ENCODE measurements around the gene PELO. TPM values are rescaled to one million over a fixed set of nuclear protein-coding genes. Genes with fewer than 3 reads are reported as not detected.
"Not testable (repeated sequence)": the region's sequence is repeated elsewhere in the genome, so short reads cannot be mapped to it uniquely, and the experiment has no call there.

The PELO gene, protein sequence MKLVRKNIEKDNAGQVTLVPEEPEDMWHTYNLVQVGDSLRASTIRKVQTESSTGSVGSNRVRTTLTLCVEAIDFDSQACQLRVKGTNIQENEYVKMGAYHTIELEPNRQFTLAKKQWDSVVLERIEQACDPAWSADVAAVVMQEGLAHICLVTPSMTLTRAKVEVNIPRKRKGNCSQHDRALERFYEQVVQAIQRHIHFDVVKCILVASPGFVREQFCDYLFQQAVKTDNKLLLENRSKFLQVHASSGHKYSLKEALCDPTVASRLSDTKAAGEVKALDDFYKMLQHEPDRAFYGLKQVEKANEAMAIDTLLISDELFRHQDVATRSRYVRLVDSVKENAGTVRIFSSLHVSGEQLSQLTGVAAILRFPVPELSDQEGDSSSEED
- 10 to 100 TPM; 30.5 to 31.0 (median 30.7) TPM for polyA plus RNA-seq (ENCODE audit: insufficient read length in 3 of 3)

- DNase-seq (ENCODE audit: low read depth in 3 of 3, low spot score in 2 of 3) = peak in 1 of 3 donors; percentile 59
These were observed at the start of gene PELO, which contains the start of gene ITGA1 for GRCh38 chr5:52787600-52788504. Gene PELO (plus strand): TSS chr5:52787916. CDS start chr5:52800395, 12,479 bp downstream. Gene ITGA1 (plus strand): TSS chr5:52787916. CDS start chr5:52788354, 438 bp downstream.

DNA sequence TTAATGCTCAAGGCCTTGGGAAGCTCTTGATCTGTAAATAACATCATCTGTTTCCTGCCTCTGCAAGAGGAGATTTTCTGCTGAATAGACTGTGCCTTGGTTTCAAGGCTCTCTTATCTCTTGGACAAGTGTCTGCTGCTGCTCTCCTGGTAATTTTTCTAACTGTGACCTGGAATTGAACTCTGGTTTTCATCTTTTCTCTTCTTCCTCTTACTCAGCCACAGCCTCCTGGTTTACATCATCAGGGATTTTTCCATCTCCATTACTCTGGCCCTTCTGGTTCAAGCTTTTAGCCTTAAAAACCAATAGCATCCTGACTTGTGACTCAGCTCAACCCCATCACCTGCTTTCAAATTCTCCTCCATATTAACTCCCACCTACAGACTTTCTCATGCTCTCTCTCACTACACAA is 49.6 kb upstream of the PELO start:
- DNase-seq (ENCODE audit: low read depth in 3 of 3, low spot score in 2 of 3) = no peak

DNA sequence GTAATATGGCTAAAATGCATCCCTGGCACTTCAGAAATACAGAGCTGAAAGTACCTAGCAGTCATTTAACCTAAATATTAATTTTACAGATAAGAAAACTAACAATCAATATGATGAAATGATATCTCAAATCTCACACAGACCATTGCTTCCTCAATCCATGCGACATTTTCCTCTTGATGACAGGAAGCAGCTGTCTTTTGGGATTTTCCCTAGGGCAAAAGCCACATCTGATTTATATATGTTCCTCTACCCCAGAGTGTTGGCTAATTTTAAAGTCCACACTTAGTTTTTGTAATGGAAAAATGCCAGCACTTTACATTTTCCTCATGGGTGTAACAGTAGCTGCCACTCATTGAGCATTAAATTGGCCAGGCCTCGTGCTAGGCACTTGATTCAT is 47.7 kb upstream of the PELO start:
- no peak for DNase-seq (ENCODE audit: low read depth in 3 of 3, low spot score in 2 of 3)

- no peak for DNase-seq (ENCODE audit: low read depth in 3 of 3, low spot score in 2 of 3)
These were observed 44.7 kb upstream of the PELO start for GRCh38 chr5:52743012-52743411.

GRCh38 chr5:52743529-52743928 is 44.2 kb upstream of the PELO start:
- no peak for DNase-seq (ENCODE audit: low read depth in 3 of 3, low spot score in 2 of 3)

DNA sequence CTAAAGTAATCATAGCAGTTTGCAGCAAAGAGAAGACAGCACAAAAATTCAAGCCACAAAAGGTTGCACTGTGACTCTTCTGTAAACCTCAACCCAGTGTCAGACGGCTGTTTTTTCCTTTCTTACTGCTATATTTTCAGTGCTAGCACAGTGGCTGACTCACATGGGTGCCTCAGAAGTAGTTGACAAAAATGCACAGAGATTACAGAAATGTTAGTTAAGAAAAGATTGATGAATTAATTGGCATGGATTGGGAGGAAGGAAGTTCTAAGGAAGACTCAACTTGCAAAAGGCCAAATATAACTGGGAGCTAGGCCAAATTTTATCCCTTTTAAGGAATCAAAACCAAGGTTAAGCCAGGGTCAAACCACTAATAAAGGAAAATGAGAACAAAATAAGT is 43.7 kb upstream of the PELO start:
- DNase-seq (ENCODE audit: low read depth in 3 of 3, low spot score in 2 of 3) = no peak

GRCh38 chr5:52744867-52745458 is 42.8 kb upstream of the PELO start:
- not testable (repeated sequence) for DNase-seq (ENCODE audit: low read depth in 3 of 3, low spot score in 2 of 3)

- DNase-seq (ENCODE audit: low read depth in 3 of 3, low spot score in 2 of 3) = no peak
These were observed 41.2 kb upstream of the PELO start for GRCh38 chr5:52746539-52746938.

DNA sequence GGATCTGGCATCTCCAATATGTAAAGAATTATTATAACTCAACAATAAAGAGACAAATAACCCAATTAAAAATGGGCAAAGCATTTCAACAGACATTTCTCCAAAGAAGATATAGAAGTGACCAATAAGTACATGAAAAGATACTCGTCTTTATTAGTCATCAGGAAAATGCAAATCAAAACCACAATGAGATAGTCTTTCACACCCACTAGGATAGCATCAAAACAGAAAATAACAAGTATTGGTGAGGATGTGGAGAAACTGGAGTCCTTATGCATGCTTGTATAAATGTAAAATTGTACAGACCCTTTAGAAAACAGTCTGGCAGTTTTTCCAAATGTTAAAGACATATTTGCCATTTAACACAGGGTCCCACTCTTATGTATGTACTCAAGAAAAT is 39.1 kb upstream of the PELO start:
- no peak for DNase-seq (ENCODE audit: low read depth in 3 of 3, low spot score in 2 of 3)

GRCh38 chr5:52749666-52750065 is 38.0 kb upstream of the PELO start:
- no peak for DNase-seq (ENCODE audit: low read depth in 3 of 3, low spot score in 2 of 3)

DNA sequence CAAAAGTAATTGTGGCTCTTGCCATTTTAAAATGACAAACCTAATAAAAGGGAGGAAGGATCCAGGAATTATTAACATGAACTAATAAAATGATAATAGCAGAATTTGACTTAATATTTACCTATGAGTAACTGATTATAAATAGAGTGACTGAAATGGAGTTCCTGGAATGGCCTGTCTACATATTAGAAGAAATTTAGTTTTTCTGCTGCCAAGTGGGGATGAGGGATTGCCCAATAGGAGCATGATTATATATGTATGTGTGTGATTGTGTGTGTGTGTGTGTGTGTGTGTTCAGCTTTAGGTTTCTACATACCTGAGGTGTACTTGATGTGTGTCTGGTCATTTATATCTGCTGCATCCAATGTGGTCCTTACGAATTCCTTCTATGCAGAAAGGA is 36.6 kb upstream of the PELO start:
- no peak for DNase-seq (ENCODE audit: low read depth in 3 of 3, low spot score in 2 of 3)

GRCh38 chr5:52754051-52754450 is 33.7 kb upstream of the PELO start:
- no peak for DNase-seq (ENCODE audit: low read depth in 3 of 3, low spot score in 2 of 3)

DNA sequence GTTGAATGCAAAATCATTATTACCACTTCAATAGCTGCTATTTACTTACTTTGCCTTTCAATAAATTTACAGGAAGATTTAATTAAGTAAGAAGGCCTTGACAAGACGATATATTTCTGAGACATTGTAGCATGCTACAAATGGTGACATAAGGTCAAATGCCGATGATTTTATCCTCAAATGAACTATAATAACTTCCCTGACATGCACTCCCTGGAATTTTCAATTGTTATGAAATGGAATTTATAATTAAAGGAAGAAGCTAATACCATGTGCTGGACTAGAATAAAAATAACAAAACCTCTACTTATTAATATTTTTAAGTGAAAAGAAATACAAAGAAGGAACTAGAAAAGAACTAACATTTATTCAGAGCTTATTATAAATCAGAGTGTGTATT is 30.2 kb upstream of the PELO start:
- DNase-seq (ENCODE audit: low read depth in 3 of 3, low spot score in 2 of 3) = no peak

GRCh38 chr5:52758014-52758413 is 29.7 kb upstream of the PELO start:
- DNase-seq (ENCODE audit: low read depth in 3 of 3, low spot score in 2 of 3) = no peak

- no peak for DNase-seq (ENCODE audit: low read depth in 3 of 3, low spot score in 2 of 3)
These were observed 28.4 kb upstream of the PELO start for GRCh38 chr5:52759331-52759730.

- no peak for DNase-seq (ENCODE audit: low read depth in 3 of 3, low spot score in 2 of 3)
These were observed 26.9 kb upstream of the PELO start for GRCh38 chr5:52760695-52761366.

DNA sequence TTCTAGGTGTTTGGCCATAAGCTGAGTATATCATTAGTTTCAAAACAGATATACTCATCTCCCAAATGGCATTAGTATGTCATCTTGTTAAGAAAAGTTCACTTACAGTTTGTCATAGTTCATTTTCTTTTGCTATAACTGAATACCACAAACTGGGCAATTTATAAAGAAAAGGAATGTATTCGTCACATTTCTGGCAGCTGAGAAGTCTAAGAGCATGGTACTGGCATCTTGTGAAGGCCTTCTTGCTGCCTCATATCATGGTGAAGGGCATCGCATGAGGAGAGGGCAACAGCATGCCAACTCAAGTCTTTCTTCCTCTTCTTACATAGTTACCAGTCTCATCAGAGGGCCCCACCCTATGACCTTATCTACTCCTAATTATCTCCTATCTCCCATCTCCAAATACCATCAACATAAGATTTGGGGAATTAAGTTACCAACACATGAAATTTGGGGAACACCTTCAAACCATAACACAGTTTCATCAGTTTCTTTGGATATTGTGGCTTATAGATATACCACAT is 20.4 kb upstream of the PELO start:
- DNase-seq (ENCODE audit: low read depth in 3 of 3, low spot score in 2 of 3) = no peak

DNA sequence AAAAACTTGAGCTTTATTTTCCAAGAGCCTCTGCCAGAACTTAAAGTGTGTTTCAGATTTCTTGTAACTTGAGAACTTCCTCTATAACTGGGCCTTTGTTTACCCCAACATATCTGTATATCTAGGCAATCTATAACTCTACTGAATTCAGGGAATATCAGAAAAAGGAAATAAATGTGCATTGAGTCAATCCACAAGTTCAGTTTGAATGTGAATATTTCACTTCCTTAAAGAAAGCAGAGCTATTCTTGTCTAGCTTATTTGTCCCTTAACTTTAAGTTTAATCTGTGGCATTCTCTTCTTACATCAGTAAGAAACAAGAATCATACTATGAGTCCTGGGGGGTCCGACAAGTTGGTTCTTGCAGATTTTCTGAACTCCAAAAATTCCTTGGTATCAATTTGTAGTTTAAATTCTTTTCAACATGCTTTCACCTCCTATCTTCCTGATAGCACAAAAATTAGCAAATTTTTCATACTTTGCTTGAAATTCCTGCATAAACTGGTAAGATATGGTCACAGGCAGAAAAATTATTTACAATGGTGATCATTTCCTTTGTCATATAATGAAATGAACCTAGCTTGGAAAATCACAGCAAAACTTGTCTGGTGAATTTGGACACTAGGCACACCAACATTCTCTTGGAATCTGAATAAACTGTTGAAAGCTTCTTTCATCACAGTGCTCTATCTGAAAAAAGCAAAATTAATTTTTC is 19.8 kb upstream of the PELO start:
- no peak for DNase-seq (ENCODE audit: low read depth in 3 of 3, low spot score in 2 of 3)

DNA sequence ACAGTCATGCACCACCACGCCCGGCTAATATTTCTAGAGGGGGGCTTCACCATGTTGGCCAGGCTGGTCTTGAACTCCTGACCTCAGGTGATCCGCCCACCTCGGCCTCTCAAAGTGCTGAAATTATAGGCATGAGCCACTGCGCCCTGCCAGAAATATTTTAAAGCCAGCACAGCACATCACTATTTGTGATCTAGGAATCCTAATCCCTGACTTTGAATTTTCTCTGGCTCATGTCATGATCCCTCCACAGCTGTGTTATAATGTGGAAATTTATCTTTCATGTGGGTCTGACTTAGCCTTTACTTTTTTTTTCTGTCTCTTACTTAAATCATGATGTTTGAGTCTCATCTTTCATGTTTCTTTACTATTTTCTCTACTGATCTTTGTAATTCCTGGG is 18.7 kb upstream of the PELO start:
- DNase-seq (ENCODE audit: low read depth in 3 of 3, low spot score in 2 of 3) = no peak
